ENCODE results near the gene CYP24A1.

The CYP24A1 gene

GRCh38 chr20:54153041-54153327 is 20.8 kb downstream of the CYP24A1 start:
- no peak for DNase-seq
- Histone ChIP-seq H3K4me3 (ENCODE audit: low read depth, low read length) (no peak overlapping the region), H3K9me3 (no peaks in the 10 kb centered on the region), H3K4me1 (no peaks in the 10 kb centered on the region), H3K27me3 (peaks cover 41% of the 10 kb centered on the region), H3K36me3 (no peaks in the 10 kb centered on the region)
- no peak for TF ChIP-seq CTCF (IDR thresholded peaks at IDR 0.05; ENCODE audit: low read depth, low read length)

- no peaks in the 10 kb centered on the region for H3K36me3 ChIP-seq
- H3K4me1 ChIP-seq, result no peaks in the 10 kb centered on the region
- TF ChIP-seq CTCF (IDR thresholded peaks at IDR 0.05; ENCODE audit: low read depth, low read length), result no peak
- H3K9me3 ChIP-seq, result no peaks in the 10 kb centered on the region
- peaks cover 35% of the 10 kb centered on the region for H3K27me3 ChIP-seq
- no peak overlapping the region for H3K4me3 ChIP-seq (ENCODE audit: low read depth, low read length)
- DNase-seq, result no peak
Observed at GRCh38 chr20:54152227-54153040, 21.4 kb downstream of the CYP24A1 start.

- H3K27me3 ChIP-seq, result peaks cover 33% of the 10 kb centered on the region
- TF ChIP-seq CTCF (IDR thresholded peaks at IDR 0.05; ENCODE audit: low read depth, low read length), result no peak
- H3K36me3 ChIP-seq, result no peaks in the 10 kb centered on the region
- no peaks in the 10 kb centered on the region for H3K4me1 ChIP-seq
- no peaks in the 10 kb centered on the region for H3K9me3 ChIP-seq
- H3K4me3 ChIP-seq (ENCODE audit: low read depth, low read length), result no peak overlapping the region
- DNase-seq, result no peak
Observed at GRCh38 chr20:54151511-54152226, 22.1 kb downstream of the CYP24A1 start.

GRCh38 chr20:54151075-54151439 is 22.7 kb downstream of the CYP24A1 start:
- no peak for DNase-seq
- no peaks in the 10 kb centered on the region for H3K36me3 ChIP-seq
- H3K9me3 ChIP-seq, result no peaks in the 10 kb centered on the region
- H3K4me1 ChIP-seq, result no peaks in the 10 kb centered on the region
- H3K27me3 ChIP-seq, result peaks cover 27% of the 10 kb centered on the region
- H3K4me3 ChIP-seq (ENCODE audit: low read depth, low read length), result no peak overlapping the region
- TF ChIP-seq CTCF (IDR thresholded peaks at IDR 0.05; ENCODE audit: low read depth, low read length), result no peak

- Histone ChIP-seq H3K9me3 (no peaks in the 10 kb centered on the region), H3K27me3 (peaks cover 31% of the 10 kb centered on the region), H3K4me3 (ENCODE audit: low read depth, low read length) (no peak overlapping the region), H3K36me3 (no peaks in the 10 kb centered on the region), H3K4me1 (no peaks in the 10 kb centered on the region)
- DNase-seq, result no peak
- TF ChIP-seq CTCF (IDR thresholded peaks at IDR 0.05; ENCODE audit: low read depth, low read length), result no peak
Observed at GRCh38 chr20:54149765-54150264, 24.0 kb downstream of the CYP24A1 start.

Data from BE2C (cell line).